Measurements from ENCODE around the gene TNFRSF8.

GRCh38 chr1:12140515-12141162 is 77.5 kb downstream of the TNFRSF8 start:
- no peak for TF ChIP-seq CTCF (optimal IDR thresholded peaks at IDR 0.05 in 1 of 3, IDR thresholded peaks at IDR 0.05 in 1 of 3, conservative IDR thresholded peaks at IDR 0.05 in 1 of 3; ENCODE audit: extremely low read depth in 1 of 3, insufficient read depth in 2 of 3, low read length in 3 of 3)
- no peak for TF ChIP-seq EZH2 (IDR thresholded peaks at IDR 0.05; ENCODE audit: low read length)

All from keratinocyte (primary cell).